Measurements from ENCODE around the gene TIPARP. TPM values are rescaled to one million over a fixed set of nuclear protein-coding genes. Genes with fewer than 3 reads are reported as not detected.

Gene TIPARP
- polyA plus RNA-seq, 1 experiment = 25.1 TPM

GRCh38 chr3:156744631-156745030 is 70.2 kb downstream of the TIPARP start:
- TF ChIP-seq CTCF (IDR thresholded peaks at IDR 0.05; ENCODE audit: low read depth, low read length) = no peak
- Histone ChIP-seq H3K27me3 (ENCODE audit: control insufficient read depth, insufficient read depth, low read length) (no peaks in the 10 kb centered on the region), H3K27ac (ENCODE audit: low read depth, low read length) (no peak overlapping the region), H3K9me3 (ENCODE audit: control insufficient read depth, insufficient read depth, low read length) (peaks cover 8% of the 10 kb centered on the region), H3K4me3 (ENCODE audit: low read depth, low read length) (no peak overlapping the region)
- POLR2A ChIA-PET = no interaction called here
- CTCF ChIA-PET = no interaction called here
- no peak for DNase-seq (ENCODE audit: low read depth, low spot score)

DNA sequence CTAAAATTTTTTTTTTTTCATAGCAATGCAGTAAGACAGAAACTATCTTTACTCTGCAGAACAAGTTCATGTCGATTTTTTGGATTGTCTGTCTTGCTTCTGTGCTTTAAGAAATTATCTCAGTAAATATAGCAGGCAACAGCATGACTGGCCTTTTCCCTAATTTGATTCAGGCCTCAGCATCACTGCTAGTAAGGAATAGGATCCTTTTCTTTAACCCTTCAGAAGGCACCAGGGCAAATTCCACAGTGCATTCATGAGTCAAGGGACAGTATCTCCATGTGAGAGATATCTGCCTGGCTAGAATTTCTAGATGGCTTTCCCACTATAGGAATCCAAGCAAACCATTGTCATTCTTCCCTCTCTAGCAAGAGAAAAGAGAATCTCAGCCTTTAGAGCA is 71.4 kb downstream of the TIPARP start:
- Histone ChIP-seq H3K9me3 (ENCODE audit: control insufficient read depth, insufficient read depth, low read length) (peaks cover 5% of the 10 kb centered on the region), H3K4me3 (ENCODE audit: low read depth, low read length) (no peak overlapping the region), H3K27me3 (ENCODE audit: control insufficient read depth, insufficient read depth, low read length) (no peaks in the 10 kb centered on the region), H3K27ac (ENCODE audit: low read depth, low read length) (no peak overlapping the region)
- no peak for TF ChIP-seq CTCF (IDR thresholded peaks at IDR 0.05; ENCODE audit: low read depth, low read length)
- ChIA-PET CTCF (interaction anchor here (3.8 kb wide), 1 partner anchor 16 kb away, joined by 19 read pairs; no protein-coding TSS in a partner anchor), POLR2A (no interaction called here)
- no peak for DNase-seq (ENCODE audit: low read depth, low spot score)

DNA sequence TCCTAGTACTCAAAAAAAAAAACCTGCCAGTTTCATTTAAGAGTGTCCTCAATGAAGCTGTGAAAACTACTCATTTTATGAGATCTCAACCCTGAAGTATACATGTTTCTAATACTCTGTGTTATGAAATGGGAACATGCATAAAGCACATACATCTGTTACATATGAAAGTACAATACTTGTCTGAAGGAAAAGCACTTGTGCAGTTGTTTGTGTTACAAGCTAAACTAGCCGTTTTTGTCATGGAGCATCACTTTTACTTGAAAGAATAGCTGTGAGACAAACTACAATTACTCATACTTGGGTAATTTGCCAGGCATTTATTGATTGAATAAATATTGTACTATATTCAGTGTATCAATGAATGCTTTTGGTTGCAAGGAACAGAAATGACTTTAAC is 72.7 kb downstream of the TIPARP start:
- no peak for TF ChIP-seq CTCF (IDR thresholded peaks at IDR 0.05; ENCODE audit: low read depth, low read length)
- POLR2A ChIA-PET = no interaction called here
- H3K4me3 ChIP-seq (ENCODE audit: low read depth, low read length) = no peak overlapping the region
- no peaks in the 10 kb centered on the region for H3K27me3 ChIP-seq (ENCODE audit: control insufficient read depth, insufficient read depth, low read length)
- no peak overlapping the region for H3K27ac ChIP-seq (ENCODE audit: low read depth, low read length)
- CTCF ChIA-PET = interaction anchor here (3.8 kb wide), 1 partner anchor 15 kb away, joined by 19 read pairs; no protein-coding TSS in a partner anchor
- no peak for DNase-seq (ENCODE audit: low read depth, low spot score)
- peaks cover 4% of the 10 kb centered on the region; the same call in 1 of the 2 replicates for H3K9me3 ChIP-seq (ENCODE audit: control insufficient read depth, insufficient read depth, low read length)

GRCh38 chr3:156749244-156749643 is 74.9 kb downstream of the TIPARP start:
- CTCF ChIA-PET = interaction anchor here (1.3 kb wide), 1 partner anchor 19 kb away, joined by 3 read pairs; no protein-coding TSS in a partner anchor
- peak overlapping the region; percentile 25 for H3K27ac ChIP-seq (ENCODE audit: low read depth, low read length)

More at GRCh38 chr3:156749244-156749643, 74.9 kb downstream of the TIPARP start:
- Histone ChIP-seq H3K4me3 (ENCODE audit: low read depth, low read length) (no peak overlapping the region), H3K27me3 (ENCODE audit: control insufficient read depth, insufficient read depth, low read length) (no peaks in the 10 kb centered on the region), H3K9me3 (ENCODE audit: control insufficient read depth, insufficient read depth, low read length) (peaks cover 4% of the 10 kb centered on the region; the same call in 1 of the 2 replicates)
- TF ChIP-seq CTCF (IDR thresholded peaks at IDR 0.05; ENCODE audit: low read depth, low read length) = no peak
- no peak for DNase-seq (ENCODE audit: low read depth, low spot score)
- POLR2A ChIA-PET = interaction anchor here (1.0 kb wide), 1 partner anchor 13 kb away, joined by 3 read pairs; no protein-coding TSS in a partner anchor
